Endometrium (tissue), 2 donors: Measurements from ENCODE around the gene TSPAN11.
"Not testable (repeated sequence)": the region's sequence is repeated elsewhere in the genome, so short reads cannot be mapped to it uniquely, and the experiment has no call there.

Experiments used
- FAIRE-seq: peaks from 2 replicates; lab custom pipeline; 2012; peaks lifted over from hg19 to GRCh38; lab: Jason Lieb, UNC
- donor health status: control.
- donor health status: control.

The TSPAN11 gene

GRCh38 chr12:31020385-31021166, 94.0 kb downstream of the TSPAN11 start:
- FAIRE-seq: no peak

GRCh38 chr12:31021181-31021580, 94.6 kb downstream of the TSPAN11 start:
- no peak for FAIRE-seq

GRCh38 chr12:31021809-31022494, 95.4 kb downstream of the TSPAN11 start:
- no peak for FAIRE-seq

- no peak for FAIRE-seq
Observed at GRCh38 chr12:31023271-31023724, 96.8 kb downstream of the TSPAN11 start.

GRCh38 chr12:31026202-31026601, 99.7 kb downstream of the TSPAN11 start:
- FAIRE-seq: no peak

GRCh38 chr12:31027006-31027405, 100.5 kb downstream of the TSPAN11 start:
- FAIRE-seq: not testable (repeated sequence)

- no peak for FAIRE-seq
Observed at GRCh38 chr12:31029468-31029867, 102.9 kb downstream of the TSPAN11 start.

- no peak for FAIRE-seq
Observed at GRCh38 chr12:31029916-31030562, 103.5 kb downstream of the TSPAN11 start.

GRCh38 chr12:31031951-31032335, 105.4 kb downstream of the TSPAN11 start:
- FAIRE-seq: no peak

- no peak for FAIRE-seq
Observed at GRCh38 chr12:31033146-31033545, 106.6 kb downstream of the TSPAN11 start.

- no peak for FAIRE-seq
Observed at GRCh38 chr12:31033681-31034080, 107.1 kb downstream of the TSPAN11 start.

- no peak for FAIRE-seq
Observed at GRCh38 chr12:31034372-31034771, 107.8 kb downstream of the TSPAN11 start.

- FAIRE-seq: no peak
Observed at GRCh38 chr12:31035226-31035625, 108.7 kb downstream of the TSPAN11 start.

GRCh38 chr12:31035967-31036665, 109.6 kb downstream of the TSPAN11 start:
- no peak for FAIRE-seq

GRCh38 chr12:31037028-31037427, 110.5 kb downstream of the TSPAN11 start:
- FAIRE-seq: no peak

GRCh38 chr12:31037931-31038330, 111.4 kb downstream of the TSPAN11 start:
- FAIRE-seq: no peak

- FAIRE-seq: no peak
Observed at GRCh38 chr12:31041033-31041564, 114.6 kb downstream of the TSPAN11 start.
